Urothelium cell line (cell line): ENCODE results near the gene R3HDML.
"Not testable (repeated sequence)": the region's sequence is repeated elsewhere in the genome, so short reads cannot be mapped to it uniquely, and the experiment has no call there.

ENCODE experiments used
- DNase-seq: peaks from one replicate; pipeline ENCODE4 v3.0.0; 2011; ENCODE audit warnings: low spot score, mixed read lengths
- FAIRE-seq: peaks from 2 replicates; lab custom pipeline; 2011; peaks lifted over from hg19 to GRCh38; lab: Jason Lieb, UNC

Gene R3HDML

DNA sequence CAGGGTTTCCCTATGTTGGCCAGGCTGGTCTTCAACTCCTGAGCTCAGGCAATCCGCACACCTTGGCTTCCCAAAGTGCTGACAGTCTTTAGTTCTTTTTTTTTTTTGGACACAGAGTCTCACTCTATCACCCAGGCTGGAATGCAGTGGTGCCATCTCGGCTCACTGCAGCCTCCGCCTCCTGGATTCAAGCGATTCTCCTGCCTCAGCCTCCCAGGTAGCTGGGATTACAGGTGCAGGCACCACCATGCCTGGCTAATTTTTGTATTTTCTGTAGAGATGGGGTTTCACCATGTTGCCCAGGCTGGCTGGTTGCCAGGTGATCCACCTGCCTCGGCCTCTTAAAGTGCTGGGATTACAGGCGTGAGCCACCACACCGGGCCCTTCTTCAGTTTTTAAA lies 9.1 kb upstream of the R3HDML start:
- FAIRE-seq, DNase-seq: not testable (repeated sequence)

DNA sequence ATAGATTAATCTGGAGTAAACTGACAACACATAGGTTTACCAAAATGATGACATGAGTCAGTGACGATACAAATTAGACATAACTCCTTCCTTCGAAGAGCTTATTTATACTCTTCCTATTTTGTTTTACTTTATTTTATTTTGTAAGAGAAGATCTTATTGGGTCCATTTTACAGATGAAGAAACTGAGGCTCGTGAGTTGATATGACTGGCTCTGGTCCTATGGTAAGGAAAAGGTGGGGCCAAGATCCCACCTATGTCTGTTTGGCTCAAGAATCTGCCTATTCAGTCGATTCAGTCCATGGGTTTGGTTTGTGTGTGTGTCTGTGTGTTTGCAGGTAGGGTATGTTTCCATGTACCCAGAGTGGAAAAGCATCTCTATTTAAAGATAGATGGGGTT lies 8.4 kb upstream of the R3HDML start:
- FAIRE-seq (no peak), DNase-seq (no peak)

DNA sequence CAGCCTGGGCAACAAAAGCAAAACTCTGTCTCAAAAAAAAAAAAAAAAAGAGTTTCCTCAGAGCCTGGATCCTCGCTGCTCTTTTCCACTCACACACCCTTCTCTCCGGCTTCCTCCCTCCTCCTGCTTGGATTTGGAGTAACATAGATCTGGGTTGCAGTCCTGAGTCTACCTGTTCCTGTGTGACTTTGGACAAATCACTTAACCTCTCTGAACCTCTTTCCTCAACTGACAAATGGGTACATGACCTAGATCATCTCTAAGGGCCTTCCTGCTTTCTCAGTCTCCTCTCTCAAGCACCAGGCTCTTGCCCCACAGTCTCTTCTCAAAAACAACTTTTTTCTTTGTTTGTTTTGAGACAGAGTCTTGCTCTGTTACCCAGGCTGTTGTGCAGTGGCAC lies 5.6 kb upstream of the R3HDML start:
- FAIRE-seq: no peak
- DNase-seq: no peak

DNA sequence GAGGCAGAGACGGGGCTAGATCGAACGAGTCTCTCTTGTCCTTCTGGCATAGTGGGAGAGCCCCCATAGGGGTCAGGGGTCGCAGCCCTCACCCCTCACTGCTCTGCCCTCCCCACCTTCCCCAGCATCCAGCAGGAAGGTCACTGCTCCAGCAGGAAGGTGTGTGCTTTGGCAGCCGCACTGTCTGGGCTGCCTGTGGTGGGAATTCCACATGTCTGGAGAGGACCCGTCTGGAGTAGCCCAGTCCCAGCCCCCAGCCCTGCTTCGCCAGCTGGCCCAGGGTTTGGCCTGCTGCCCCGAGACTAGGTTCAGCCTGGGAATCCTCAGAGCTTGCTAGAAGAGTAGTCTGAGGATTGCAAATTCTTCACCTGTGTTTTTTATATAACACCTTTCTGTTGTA lies 2.5 kb upstream of the R3HDML start:
- DNase-seq (no peak), FAIRE-seq (no peak)

DNA sequence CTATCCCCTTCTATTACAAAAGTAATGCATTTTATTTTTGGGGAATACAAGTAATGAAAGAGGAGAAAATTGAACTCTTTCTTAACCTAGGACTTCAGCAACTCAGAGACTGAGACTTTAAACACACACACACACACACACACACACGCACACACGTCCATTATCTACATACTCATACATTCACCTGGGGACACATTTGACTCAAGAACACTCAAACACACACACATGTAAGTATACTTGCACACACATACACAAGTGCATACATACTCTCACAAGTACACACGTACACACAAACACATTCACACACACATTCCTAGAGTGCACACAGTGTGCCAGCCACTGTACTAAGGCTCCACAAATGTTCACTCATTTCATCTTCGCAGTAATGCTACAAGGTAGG lies 2.1 kb upstream of the R3HDML start:
- peak; percentile 80 for FAIRE-seq
- no peak for DNase-seq

DNA sequence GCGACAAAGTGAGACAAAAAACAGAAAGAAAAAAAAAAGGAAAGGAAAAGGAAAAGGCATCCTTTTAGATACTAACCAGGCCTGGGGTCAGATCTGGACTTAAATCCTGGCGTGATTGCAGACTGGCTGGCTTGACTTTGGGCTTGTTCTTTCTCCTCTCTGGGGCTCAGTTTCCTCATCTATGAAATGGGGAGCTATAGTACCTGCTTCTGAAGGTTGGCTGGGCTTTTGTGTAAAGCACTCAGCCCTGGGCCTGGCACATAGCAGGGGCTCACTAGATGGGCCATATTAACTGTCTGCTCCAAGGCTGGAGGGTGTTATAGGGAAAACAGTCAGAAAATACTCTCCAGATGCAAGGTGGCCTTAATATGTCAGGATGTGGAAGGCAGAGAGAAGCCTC lies 1.2 kb upstream of the R3HDML start:
- no peak for FAIRE-seq
- no peak for DNase-seq

DNA sequence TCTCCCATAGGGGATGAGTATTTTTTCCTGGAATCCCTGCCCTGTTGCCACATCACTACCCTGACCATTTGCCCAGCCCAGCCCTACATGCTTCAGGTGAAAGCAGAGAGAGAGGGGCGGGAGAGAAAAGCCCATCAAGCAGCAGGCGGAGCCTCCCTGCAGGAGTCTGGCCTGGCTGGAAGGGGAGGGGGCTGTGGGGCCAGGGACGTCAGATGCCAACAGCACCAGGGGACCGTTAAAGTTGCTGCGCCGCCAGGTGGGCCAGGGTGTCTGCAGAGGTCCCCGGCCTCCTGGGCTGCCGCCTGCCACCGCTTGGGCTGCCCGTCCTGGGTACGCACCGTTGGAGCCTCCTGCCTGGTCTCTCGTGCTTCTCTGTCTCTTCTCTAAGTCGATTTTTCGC lies 757 bp upstream of the R3HDML start:
- DNase-seq (no peak), FAIRE-seq (no peak)

DNA sequence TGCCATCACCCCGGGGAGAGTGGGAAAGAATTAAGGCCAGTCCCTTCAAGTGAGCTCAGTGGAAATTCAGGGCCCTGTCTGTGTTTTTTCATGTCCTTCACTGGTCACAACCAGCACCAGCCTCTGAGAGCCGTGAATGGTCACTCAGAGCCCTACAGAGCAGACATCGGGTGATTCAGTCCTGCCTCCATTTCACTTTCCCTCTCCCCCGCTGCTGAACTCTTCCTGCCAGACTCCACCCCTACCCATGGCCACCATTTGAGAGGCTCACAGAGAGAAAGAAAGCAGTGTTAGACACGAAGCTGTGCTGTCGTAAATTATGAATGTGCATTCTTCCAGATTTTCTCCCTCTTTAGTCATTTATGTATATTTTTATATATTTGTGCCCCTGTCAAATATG lies 5.4 kb downstream of the R3HDML start:
- no peak for FAIRE-seq
- DNase-seq: no peak

DNA sequence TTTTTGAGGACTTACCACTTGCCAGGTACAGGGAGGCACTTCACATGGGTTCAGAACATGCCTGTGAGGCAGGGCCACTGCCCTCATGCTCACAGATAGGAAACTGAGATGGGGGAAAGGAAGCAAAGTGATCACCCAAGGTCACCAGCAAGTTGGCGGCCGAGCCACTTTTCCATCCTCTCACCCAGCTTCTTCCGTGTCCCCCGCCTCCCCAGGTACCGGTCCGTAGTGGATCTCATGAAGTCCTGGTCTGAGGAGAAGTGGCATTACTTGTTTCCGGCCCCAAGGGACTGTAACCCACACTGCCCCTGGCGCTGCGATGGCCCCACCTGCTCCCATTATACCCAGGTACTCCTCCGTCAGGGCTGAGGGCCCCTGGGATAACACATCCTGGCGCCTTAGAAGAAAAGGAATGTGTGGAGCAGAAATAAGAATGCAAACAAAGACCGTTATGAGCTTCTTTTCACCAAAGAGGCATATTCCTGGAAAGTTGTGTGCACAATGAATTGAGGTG lies 6.4 kb downstream of the R3HDML start:
- FAIRE-seq: no peak

DNA sequence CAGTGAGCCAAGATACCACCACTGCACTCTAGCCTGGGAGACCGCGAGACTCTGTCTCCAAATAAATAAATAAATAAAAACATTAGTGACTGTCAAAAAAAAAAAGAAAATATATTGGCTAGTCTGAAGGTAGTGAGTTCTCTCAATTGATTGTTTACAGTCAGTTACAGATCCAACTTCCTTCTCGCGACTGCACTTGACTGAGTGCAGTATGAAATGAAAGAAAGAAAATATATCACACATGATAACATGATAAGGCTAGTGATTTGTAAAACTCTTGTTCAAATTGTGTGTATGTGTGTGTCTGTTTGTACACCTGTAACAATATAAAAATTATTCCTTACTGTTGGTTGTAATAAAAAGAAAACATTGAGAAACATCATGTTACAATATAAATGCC lies 7.9 kb downstream of the R3HDML start:
- FAIRE-seq (no peak), DNase-seq (no peak)

More for the DNA sequence above, 6.4 kb downstream of the R3HDML start:
- DNase-seq: no peak

DNA sequence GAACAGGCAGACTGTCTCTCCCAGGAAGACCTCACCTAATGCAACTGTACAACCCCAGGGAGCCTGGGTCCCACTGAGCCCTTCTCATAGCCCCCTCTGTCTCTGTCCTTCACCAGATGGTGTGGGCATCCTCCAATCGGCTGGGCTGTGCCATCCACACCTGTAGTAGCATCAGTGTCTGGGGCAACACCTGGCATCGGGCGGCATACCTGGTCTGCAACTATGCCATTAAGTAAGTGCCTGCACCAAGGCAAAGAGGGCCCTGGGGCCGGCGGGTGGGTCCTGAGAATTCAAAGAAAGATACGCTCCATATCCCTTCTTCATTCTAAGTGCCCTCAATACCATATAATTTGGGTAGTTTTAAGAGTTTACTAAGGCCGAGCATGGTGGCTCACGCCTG lies 8.3 kb downstream of the R3HDML start:
- FAIRE-seq (no peak), DNase-seq (no peak)

DNA sequence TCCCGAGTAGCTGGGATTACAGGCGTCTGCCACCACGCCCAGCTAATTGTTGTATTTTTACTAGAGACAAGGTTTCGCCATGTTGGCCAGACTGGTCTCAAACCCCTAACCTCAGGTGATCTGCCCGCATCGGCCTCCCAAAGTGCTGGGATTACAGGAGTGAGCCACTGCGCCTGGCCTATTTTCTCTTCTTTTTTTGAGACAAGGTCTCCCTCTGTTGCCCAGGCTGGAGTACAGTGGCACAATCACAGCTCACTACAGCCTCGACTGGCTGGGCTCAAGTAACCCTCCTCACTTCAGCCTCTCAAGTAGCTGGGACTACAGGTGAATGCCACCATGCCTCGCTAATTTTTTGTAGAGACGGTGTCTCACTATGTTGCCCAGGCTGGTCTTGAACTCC lies 9.1 kb downstream of the R3HDML start:
- not testable (repeated sequence) for DNase-seq, FAIRE-seq

DNA sequence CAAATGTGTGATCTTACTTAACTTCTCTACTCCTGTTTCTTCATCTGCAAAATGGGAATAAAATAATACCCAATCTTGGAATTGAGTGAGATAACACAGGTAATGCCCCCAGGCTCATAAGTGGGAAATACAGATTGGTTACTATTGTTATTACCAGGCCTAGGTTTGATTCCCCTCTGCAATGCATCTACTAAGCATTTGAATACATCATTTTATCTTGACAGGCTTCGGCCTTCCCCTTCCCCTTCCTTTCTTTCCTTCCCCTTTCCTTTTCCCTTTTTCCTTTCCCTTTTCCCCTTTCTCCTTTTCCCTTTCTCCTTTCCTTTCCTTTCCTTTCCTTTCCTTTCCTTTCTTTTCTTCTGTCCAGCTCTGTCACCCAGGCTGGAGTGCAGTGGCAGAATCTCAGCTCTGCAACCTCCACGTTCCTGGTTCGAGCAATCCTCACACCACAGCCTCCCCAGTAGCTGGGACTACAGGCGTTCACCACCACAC lies 11.4 kb downstream of the R3HDML start:
- no peak for FAIRE-seq
- no peak for DNase-seq

DNA sequence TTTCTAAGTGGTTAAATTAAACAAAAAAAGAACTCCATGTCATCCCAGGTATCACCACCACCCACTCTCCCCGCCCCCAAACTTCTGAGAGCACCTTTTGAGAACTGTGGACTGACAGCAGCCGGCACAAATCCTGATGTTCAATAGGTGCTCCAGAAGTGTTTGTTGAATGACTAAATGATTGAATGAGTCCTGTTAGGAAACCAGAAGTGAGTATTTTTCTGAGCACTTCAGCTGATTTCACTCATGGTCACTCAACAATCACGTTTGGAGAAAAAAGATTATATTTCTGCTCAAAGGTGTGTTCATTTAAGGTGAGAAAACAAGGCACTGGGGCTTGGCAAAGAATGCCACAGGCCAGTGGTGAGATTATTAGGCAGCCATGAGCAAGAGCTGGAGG lies 12.5 kb downstream of the R3HDML start:
- no peak for FAIRE-seq
- no peak for DNase-seq

DNA sequence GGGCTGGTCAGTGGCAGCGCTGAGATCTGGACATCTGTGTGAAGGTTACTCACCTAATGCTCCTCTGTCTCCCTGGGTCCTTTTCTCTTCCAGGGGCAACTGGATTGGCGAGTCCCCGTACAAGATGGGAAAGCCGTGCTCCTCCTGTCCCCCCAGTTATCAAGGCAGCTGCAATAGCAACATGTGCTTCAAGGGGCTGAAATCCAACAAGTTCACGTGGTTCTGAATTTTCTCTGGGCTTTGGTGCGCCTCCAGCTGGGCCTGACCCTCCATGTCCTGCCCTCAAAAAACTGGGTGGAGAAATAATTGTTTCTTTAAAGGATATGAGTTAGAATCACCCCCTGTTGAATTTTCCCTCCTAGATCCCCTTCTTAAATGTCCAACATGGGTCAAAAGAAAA lies 13.7 kb downstream of the R3HDML start:
- FAIRE-seq (no peak), DNase-seq (no peak)

DNA sequence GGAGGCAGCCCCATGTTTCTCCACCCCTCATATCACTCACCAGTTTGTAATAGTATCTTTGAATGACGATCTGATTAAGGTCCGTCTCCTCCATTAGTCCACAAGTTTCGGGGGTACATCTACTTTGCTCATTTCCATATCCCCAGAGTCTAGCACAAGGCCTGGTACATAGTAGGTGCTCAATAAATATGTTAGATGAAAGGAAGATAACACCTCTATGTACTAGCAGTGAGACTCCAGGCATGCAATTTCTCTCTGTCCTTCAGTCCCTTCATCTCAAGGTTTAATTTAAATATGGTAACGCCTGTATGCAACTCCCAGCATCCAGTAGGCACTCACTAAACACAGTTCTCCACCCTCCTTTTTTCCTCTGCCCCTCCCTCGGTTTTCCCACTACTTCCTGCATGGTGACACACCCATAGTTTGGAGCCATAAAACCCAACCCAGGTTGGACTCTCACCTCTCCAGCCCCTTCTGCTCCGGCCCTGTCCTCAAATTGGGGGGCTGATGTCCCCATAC lies 18.2 kb downstream of the R3HDML start:
- FAIRE-seq (no peak), DNase-seq (no peak)

DNA sequence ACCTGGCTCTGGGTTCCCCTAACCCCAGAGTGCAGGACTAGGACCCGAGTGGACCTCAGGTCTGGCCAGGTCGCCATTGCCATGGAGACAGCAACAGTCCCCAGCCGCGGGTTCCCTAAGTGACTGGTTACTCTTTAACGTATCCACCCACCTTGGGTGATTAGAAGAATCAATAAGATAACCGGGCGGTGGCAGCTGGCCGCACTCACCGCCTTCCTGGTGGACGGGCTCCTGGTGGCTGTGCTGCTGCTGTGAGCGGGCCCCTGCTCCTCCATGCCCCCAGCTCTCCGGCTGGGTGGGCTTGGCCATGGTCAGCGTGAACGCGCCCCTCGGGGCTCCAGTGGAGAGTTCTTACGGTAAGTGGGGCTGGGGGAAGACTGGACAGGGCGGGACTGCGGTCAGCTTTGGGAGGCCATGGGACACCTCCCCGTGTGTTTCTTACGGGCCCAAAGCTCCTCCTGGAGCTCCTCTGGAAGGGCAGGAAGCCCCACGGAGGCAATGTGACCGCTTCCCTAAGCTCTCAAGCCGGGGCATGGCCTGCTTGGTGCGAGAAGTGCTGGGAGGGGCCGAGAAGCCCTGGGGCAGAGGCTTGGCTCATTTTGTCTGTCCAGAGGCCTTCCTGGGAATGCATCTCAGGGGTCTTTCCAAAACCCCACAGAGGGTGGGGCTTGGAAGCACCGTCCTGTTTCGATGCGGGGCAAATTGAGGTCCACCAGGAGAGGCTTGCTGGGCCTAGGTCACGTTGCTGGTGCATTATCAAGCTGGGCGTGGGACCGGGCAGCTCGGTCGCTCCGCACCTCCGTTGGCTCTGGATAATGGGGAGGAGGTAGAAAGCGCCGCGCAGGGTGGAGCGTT lies 18.9 kb downstream of the R3HDML start, which contains the start of gene HNF4A:
Gene HNF4A, plus strand, starts transcription at position 202 of the 855 bp plus-strand sequence. Its CDS starts 106 bp downstream, at position 308.
- FAIRE-seq (no peak), DNase-seq (no peak)

DNA sequence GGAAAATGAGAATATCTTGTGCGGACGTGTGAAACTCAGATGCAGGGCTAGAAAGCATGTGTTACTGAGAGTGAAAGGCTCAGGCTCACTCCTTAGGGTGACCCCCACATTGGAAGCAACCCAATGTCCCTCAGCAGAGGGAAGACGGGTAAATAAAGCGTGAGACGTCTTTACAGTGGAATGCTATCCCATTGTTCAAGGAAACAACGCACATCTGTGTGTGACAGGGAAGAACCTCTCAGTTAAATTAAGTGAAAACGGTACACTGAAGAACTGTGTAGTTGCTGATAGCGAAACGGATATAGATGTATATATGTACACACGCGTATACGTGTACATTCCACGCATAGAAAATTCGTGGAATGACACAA lies 19.5 kb downstream of the R3HDML start:
- no peak for FAIRE-seq
- no peak for DNase-seq

DNA sequence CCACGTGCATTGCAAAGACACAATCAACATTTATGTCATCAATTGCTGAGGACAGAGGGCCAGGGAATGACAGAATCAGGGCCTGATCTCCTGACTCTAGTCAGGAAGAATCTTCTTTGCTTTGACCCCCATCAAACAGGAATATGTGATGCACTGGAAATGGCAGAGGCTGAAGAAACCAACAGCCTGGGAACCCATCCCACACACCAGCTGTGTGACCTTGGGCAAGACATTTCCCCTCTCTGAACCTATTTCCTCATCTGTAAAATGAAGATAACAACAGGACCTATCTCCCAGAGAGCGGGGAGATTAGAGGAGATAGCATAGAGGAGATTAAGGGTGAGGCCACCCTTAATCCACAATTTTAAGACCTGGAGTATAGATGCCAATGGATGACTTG lies 20.2 kb downstream of the R3HDML start:
- no peak for DNase-seq
- no peak for FAIRE-seq

DNA sequence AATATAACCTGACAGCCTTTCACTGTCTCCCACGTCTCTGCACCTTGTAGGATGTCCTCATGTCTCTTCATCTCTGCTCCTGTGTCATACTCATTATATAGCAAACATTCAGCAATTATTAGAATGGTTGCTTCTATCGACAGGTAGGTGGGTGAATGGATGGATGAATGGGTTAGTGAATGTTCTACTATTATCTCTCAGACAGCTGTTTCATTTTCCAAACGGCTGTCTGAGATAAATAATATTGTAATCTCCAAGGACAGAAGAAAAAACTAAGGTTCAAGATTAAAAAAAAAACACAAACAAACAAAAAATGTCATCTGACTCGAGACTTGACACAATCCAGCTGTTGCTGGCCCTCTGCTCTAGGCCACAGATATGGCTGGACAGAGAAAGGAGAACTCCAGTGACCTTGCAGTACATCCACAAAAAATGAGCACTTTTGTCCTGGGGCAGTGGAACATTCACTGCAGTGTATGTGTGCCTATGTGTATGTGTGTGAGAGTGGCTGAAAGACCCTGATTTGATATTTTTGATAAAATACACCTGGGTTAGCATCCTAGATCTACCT lies 20.8 kb downstream of the R3HDML start:
- no peak for DNase-seq
- FAIRE-seq: peak; percentile 5

DNA sequence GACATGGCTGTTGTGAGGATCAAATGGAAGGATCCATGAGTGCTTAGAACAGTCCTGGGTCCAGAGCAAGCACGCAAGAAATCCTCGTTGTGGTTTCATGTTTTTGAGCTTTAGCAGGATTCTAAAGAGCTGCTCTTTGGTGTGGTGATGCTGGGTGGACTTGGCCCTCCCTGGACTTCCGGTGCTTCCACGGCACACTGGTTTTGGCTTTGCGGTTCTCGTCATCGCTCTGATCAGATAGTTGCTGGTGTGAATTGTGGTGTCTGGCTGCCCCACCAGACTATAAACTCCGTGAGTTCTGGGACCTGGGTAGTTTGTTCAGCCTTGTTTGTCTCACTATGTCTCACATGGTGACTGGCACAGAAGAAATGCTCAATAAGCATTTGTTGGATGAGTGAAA lies 21.9 kb downstream of the R3HDML start:
- no peak for DNase-seq
- no peak for FAIRE-seq

DNA sequence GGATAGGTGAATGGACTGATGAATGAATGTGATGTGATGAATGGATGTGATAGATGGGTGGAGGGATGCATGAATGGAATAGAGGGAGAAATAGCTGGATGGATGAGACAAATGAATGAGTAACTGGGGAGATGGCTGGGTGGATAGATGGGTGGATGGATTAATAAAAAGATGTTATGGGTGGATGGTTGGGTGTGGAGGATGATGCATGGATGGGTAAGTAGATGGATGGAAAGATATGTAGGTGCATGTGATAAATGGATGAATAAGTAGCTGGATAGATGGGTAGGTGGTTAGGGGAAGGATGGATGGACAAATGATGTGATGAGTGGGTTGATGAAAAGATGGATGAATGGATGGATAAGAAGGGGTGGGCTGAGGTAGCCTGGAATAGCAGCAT lies 23.4 kb downstream of the R3HDML start:
- FAIRE-seq: peak; percentile 92

More for the DNA sequence above, 23.4 kb downstream of the R3HDML start:
- DNase-seq: no peak
